H9 (cell line): ENCODE results near the gene HMGA1. TPM values are rescaled to one million over a fixed set of nuclear protein-coding genes. Genes with fewer than 3 reads are reported as not detected.

Experiments used
- DNase-seq: peaks from one replicate; pipeline ENCODE4 v3.0.0-alpha.2; 2017
- H2AFZ ChIP-seq: one replicate; pipeline ENCODE4 v1.6.1; 2013; ENCODE audit warnings: mild to moderate bottlenecking, low read length, control low read depth, moderate library complexity
- H2AK5ac ChIP-seq: 2 replicates; pipeline ENCODE4 v1.6.1; 2013; ENCODE audit warnings: low read length, control low read depth, mixed read lengths; ENCODE audit not compliant: insufficient read length
- H2BK120ac ChIP-seq: one replicate; pipeline ENCODE4 v1.6.1; 2013; ENCODE audit warnings: low read depth, mild to moderate bottlenecking, low read length, control low read depth, inconsistent platforms; ENCODE audit not compliant: poor library complexity, severe bottlenecking
- H2BK12ac ChIP-seq: 2 replicates; pipeline ENCODE4 v1.6.1; 2013; ENCODE audit warnings: low read length, control low read depth, mixed read lengths, low read depth; ENCODE audit not compliant: insufficient read length
- H2BK15ac ChIP-seq: 2 replicates; pipeline ENCODE4 v1.6.1; 2013; ENCODE audit warnings: low read depth, low read length, control low read depth
- H2BK20ac ChIP-seq: one replicate; pipeline ENCODE4 v1.6.1; 2013; ENCODE audit warnings: low read depth, mild to moderate bottlenecking, low read length, control low read depth, inconsistent platforms; ENCODE audit not compliant: poor library complexity, severe bottlenecking
- H2BK5ac ChIP-seq: 2 replicates; pipeline ENCODE4 v1.6.1; 2013; ENCODE audit warnings: low read length, control low read depth, mixed read lengths; ENCODE audit not compliant: insufficient read length
- H3K14ac ChIP-seq: 2 replicates; pipeline ENCODE4 v1.6.1; 2013; ENCODE audit warnings: low read length, control low read depth; ENCODE audit not compliant: insufficient read depth
- H3K18ac ChIP-seq: 2 replicates; pipeline ENCODE4 v1.6.1; 2013; ENCODE audit warnings: low read depth, mild to moderate bottlenecking, mixed read lengths, low read length, control low read depth; ENCODE audit not compliant: insufficient read length
- H3K23ac ChIP-seq: 2 replicates; pipeline ENCODE4 v1.6.1; 2013; ENCODE audit warnings: low read length, control low read depth, mixed read lengths, low read depth; ENCODE audit not compliant: insufficient read length
- H3K23me2 ChIP-seq: 2 replicates; pipeline ENCODE4 v1.6.1; 2013; ENCODE audit warnings: low read depth, mild to moderate bottlenecking, mixed read lengths, low read length, control low read depth; ENCODE audit not compliant: insufficient read length, poor library complexity, severe bottlenecking
- H3K27ac ChIP-seq: 2 replicates; pipeline ENCODE4 v1.5.1; 2013; ENCODE audit warnings: low read length, control low read depth, mixed read lengths, low read depth; ENCODE audit not compliant: insufficient read length
- H3K27me3 ChIP-seq: 2 replicates; pipeline ENCODE4 v1.6.1; 2013; ENCODE audit warnings: low read length, control low read depth, inconsistent platforms; ENCODE audit not compliant: insufficient read depth
- H3K4ac ChIP-seq: 2 replicates; pipeline ENCODE4 v1.6.1; 2013; ENCODE audit warnings: low read depth, mild to moderate bottlenecking, control low read depth, inconsistent platforms, low read length, moderate library complexity
- H3K4me1 ChIP-seq: 2 replicates; pipeline ENCODE4 v1.6.1; 2013; ENCODE audit warnings: low read length, control low read depth, inconsistent platforms; ENCODE audit not compliant: insufficient read depth
- H3K4me2 ChIP-seq: 2 replicates; pipeline ENCODE4 v1.6.1; 2013; ENCODE audit warnings: low read length, control low read depth, mixed read lengths; ENCODE audit not compliant: insufficient read length, insufficient read depth
- H3K56ac ChIP-seq: 2 replicates; pipeline ENCODE4 v1.6.1; 2013; ENCODE audit warnings: low read depth, mild to moderate bottlenecking, mixed read lengths, low read length, control low read depth; ENCODE audit not compliant: insufficient read length
- H3K79me1 ChIP-seq: 2 replicates; pipeline ENCODE4 v1.6.1; 2013; ENCODE audit warnings: low read depth, mild to moderate bottlenecking, moderate library complexity, low read length, control low read depth, inconsistent platforms; ENCODE audit not compliant: insufficient read depth, poor library complexity, severe bottlenecking
- H3K79me2 ChIP-seq: 2 replicates; pipeline ENCODE4 v1.6.1; 2013; ENCODE audit warnings: low read length, control low read depth, inconsistent platforms; ENCODE audit not compliant: insufficient read depth
- H3K9ac ChIP-seq: 2 replicates; pipeline ENCODE4 v1.6.1; 2013; ENCODE audit warnings: low read length, control low read depth, mixed read lengths; ENCODE audit not compliant: insufficient read length; ENCODE audit errors: extremely low read depth
- H3K9me3 ChIP-seq: one replicate; pipeline ENCODE4 v1.6.1; 2013; ENCODE audit warnings: low read depth, low read length, inconsistent platforms; ENCODE audit not compliant: control insufficient read depth
- H3T11ph ChIP-seq: one replicate; pipeline ENCODE4 v1.6.1; 2013; ENCODE audit warnings: mild to moderate bottlenecking, low read length, control low read depth, inconsistent platforms
- H4K20me1 ChIP-seq: one replicate; pipeline ENCODE4 v1.6.1; 2013; ENCODE audit not compliant: control insufficient read depth, insufficient read length, insufficient read depth
- H4K5ac ChIP-seq: 2 replicates; pipeline ENCODE4 v1.6.1; 2013; ENCODE audit warnings: low read depth, mild to moderate bottlenecking, mixed read lengths, low read length, control low read depth; ENCODE audit not compliant: insufficient read length
- H4K8ac ChIP-seq: replicated peaks from 2 replicates; pipeline ENCODE4 v1.6.1; 2013; ENCODE audit warnings: low read length, control low read depth, mixed read lengths, low read depth; ENCODE audit not compliant: insufficient read length
- H4K91ac ChIP-seq: 2 replicates; pipeline ENCODE4 v1.6.1; 2013; ENCODE audit warnings: low read depth, mild to moderate bottlenecking, moderate library complexity, mixed read lengths, low read length, control low read depth; ENCODE audit not compliant: insufficient read length
- H3K27ac Mint-ChIP-seq, 3 experiments: 2 replicates in 2 of 3; 3 replicates in 1 of 3; pipeline ENCODE4 v1.8.0; 2020 to 2021; ENCODE audit warnings: mixed read lengths in 3 of 3, mild to moderate bottlenecking in 1 of 3, moderate library complexity in 1 of 3
- H3K27me3 Mint-ChIP-seq: 2 replicates; pipeline ENCODE4 v1.8.0; 2021; ENCODE audit warnings: low read depth, mild to moderate bottlenecking, moderate library complexity, mixed read lengths
- H3K36me3 Mint-ChIP-seq, 3 experiments: 2 replicates in 2 of 3; 3 replicates in 1 of 3; pipeline ENCODE4 v1.8.0; 2020 to 2021; ENCODE audit warnings: low read depth in 3 of 3, mixed read lengths in 3 of 3; ENCODE audit not compliant: insufficient read depth in 1 of 3
- H3K4me1 Mint-ChIP-seq, 2 experiments: 2 replicates each; pipeline ENCODE4 v1.8.0; 2020; ENCODE audit warnings: mixed read lengths in 2 of 2
- H3K4me3 Mint-ChIP-seq, 2 experiments: 2 replicates in 1 of 2; 3 replicates in 1 of 2; pipeline ENCODE4 v1.8.0; 2020 to 2021; ENCODE audit warnings: mild to moderate bottlenecking in 2 of 2, mixed read lengths in 2 of 2, moderate library complexity in 1 of 2
- H3K9me3 Mint-ChIP-seq, 2 experiments: 2 replicates in 1 of 2; 3 replicates in 1 of 2; pipeline ENCODE4 v1.8.0; 2020; ENCODE audit warnings: mild to moderate bottlenecking in 2 of 2, mixed read lengths in 2 of 2, moderate library complexity in 1 of 2
- WGBS: extraction: QIAGEN DNeasy Blood & Tissue Kit; methylation state at CpG from one replicate; pipeline ENCODE4 v1.1.7; 2013; ENCODE audit warnings: missing lambda C conversion rate, low lambda C conversion rate, mixed read lengths; ENCODE audit not compliant: insufficient read length; ENCODE audit errors: extremely low coverage; 5-methylcytosine and 5-hydroxymethylcytosine counted together
- total RNA-seq: library from RNA; stranded (reverse); gene quantifications from 2 replicates; pipeline ENCODE4 v1.2.1, GENCODE V29; 2021
- TF ChIP-seq, protein P1 (sequence below): fragments of 200-600 bp; sonication (generic); conservative IDR thresholded peaks from 3 replicates; pipeline ENCODE4 v1.8.0; 2021; ENCODE audit warnings: antibody characterized with exemption, mild to moderate bottlenecking

The HMGA1 gene
- total RNA-seq, 1 experiment from 2014 or later, result 2,116 TPM

DNA sequence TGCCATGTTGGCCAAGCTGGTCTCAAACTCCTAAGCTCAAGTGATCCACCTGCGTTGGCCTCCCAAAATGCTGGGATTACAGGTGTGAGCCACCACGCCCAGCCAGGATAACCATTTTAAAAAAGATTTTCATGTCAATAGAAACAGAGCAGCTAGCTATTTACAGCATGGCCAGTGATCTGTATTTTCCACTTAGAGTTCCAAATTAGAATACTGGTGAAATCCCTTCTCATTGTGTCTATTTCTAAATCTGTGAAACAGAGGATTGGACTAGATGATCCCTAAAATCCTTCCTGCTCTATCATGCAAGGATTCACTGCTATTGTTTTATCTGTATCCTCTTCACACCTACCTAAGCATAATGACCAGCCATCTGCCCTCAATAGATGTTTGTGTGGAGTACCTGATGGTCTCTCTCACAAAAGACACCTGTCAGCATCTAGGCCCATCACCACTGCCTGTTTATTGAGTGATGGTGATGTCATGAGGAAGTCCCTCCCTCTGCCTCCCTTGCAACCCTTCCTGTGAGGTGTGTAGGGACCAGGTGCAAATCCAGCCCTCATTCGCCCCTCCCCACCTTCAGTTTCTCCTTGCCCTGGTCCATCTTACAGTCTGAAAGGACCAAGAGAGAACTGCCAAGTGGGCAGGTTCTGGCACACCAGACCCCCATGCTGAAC is 38.6 kb downstream of the HMGA1 start:
- WGBS, result no CpG with 5 or more reads among the region's 3 CpGs
- H3K4me3 Mint-ChIP-seq, result no peak overlapping the region

More for the DNA sequence above, 38.6 kb downstream of the HMGA1 start:
- Histone ChIP-seq H3K79me1 (no peaks in the 10 kb centered on the region), H2AFZ (no peak overlapping the region), H3K23me2 (no peaks in the 10 kb centered on the region), H3T11ph (no peak overlapping the region), H3K27me3 (no peaks in the 10 kb centered on the region), H3K9ac (no peak overlapping the region), H3K4ac (no peak overlapping the region), H3K23ac (no peak overlapping the region), H3K4me1 (no peaks in the 10 kb centered on the region), H3K27ac (no peak overlapping the region), H2BK15ac (no peak overlapping the region), H4K20me1 (no peaks in the 10 kb centered on the region), H3K18ac (no peak overlapping the region), H3K4me2 (no peak overlapping the region), H4K5ac (no peak overlapping the region), H3K56ac (no peak overlapping the region), H2BK20ac (no peak overlapping the region), H2AK5ac (no peak overlapping the region), H2BK120ac (no peak overlapping the region), H4K8ac (no peak overlapping the region), H2BK5ac (no peak overlapping the region), H3K9me3 (no peaks in the 10 kb centered on the region), H2BK12ac (no peak overlapping the region), H4K91ac (no peak overlapping the region), H3K14ac (no peak overlapping the region), H3K79me2 (no peaks in the 10 kb centered on the region)
- H3K27me3 Mint-ChIP-seq, result no peaks in the 10 kb centered on the region
- DNase-seq, result no peak
- H3K27ac Mint-ChIP-seq, result no peak overlapping the region
- H3K4me1 Mint-ChIP-seq, result peaks cover 5 to 14% of the 10 kb centered on the region in 2 experiments
- H3K9me3 Mint-ChIP-seq, result no peaks in the 10 kb centered on the region
- TF ChIP-seq, protein P1, sequence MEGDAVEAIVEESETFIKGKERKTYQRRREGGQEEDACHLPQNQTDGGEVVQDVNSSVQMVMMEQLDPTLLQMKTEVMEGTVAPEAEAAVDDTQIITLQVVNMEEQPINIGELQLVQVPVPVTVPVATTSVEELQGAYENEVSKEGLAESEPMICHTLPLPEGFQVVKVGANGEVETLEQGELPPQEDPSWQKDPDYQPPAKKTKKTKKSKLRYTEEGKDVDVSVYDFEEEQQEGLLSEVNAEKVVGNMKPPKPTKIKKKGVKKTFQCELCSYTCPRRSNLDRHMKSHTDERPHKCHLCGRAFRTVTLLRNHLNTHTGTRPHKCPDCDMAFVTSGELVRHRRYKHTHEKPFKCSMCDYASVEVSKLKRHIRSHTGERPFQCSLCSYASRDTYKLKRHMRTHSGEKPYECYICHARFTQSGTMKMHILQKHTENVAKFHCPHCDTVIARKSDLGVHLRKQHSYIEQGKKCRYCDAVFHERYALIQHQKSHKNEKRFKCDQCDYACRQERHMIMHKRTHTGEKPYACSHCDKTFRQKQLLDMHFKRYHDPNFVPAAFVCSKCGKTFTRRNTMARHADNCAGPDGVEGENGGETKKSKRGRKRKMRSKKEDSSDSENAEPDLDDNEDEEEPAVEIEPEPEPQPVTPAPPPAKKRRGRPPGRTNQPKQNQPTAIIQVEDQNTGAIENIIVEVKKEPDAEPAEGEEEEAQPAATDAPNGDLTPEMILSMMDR, result no peak
- peaks cover 0 to 7% (median 0%) of the 10 kb centered on the region in 3 experiments; a peak in 1 of 7 replicates for H3K36me3 Mint-ChIP-seq
